Esophagus squamous epithelium (tissue), 4 donors: Measurements from ENCODE around the gene GATA5.

Experiments used
- CTCF ChIP-seq, 6 experiments: fragments of 450-650 bp in 4 of 6; fragments of 200-600 bp in 2 of 6; sonication (generic) in 2 of 6; IDR thresholded peaks; one replicate each; pipeline ENCODE4 v1.5.1; 2016 to 2019; ENCODE audit warnings: antibody characterized with exemption in 6 of 6, mild to moderate bottlenecking in 4 of 6, moderate library complexity in 4 of 6
- POLR2A ChIP-seq, 4 donors: fragments of 450-650 bp; IDR thresholded peaks; one replicate each; pipeline ENCODE4 v1.6.1; 2017; ENCODE audit warnings: antibody characterized with exemption in 4 of 4, mild to moderate bottlenecking in 4 of 4, moderate library complexity in 3 of 4

DNA sequence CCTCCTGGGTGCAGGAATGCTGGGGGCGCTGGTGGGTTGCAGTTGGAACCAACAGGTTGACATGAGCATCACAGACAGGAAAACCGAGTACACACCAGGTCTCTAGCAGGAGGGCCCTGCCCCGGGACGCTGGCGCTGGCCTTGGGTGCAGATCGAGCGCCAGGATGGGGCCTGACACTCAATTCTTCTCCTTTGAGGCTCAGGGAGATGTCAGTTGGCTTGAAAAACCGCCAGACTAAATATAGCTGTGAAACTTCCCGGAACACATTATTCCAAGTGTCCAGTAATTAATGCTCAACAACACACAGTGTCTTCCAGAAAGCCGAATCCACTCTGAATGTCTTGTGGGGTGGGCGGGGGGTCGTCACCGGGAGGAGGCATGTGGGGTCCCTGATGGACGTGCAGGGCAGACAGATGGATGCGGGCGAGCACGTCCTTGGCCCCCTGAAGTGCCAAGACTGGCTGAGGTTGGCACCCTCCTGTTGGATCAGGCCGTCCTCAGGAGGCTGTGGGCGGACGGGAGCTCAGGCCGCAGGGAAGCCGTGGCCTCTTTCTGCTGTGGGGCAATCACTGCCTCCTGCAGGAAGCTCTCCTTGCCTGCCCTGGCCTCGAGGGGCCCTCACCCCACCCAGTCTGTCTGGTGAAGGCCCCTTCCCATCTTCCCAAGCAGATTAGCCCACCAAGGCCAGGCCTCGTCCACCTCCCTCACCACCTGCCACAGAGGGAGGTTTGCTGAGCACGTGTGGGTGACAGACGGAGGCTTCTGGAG lies 19.4 kb upstream of the GATA5 start:
- no peak for TF ChIP-seq CTCF (IDR thresholded peaks at IDR 0.05)
- TF ChIP-seq POLR2A (IDR thresholded peaks at IDR 0.05) = no peak
